HCT116 (cell line): ENCODE measurements around the gene KAT5. TPM values are rescaled to one million over a fixed set of nuclear protein-coding genes. Genes with fewer than 3 reads are reported as not detected.
A peak's percentile ranks its signal among the peaks of the same experiment; 100 is the strongest.

Experiments
- ATAC-seq: fragments of 200-7000 bp; cut with Tn5 transposase; 2 replicates; pipeline ENCODE4 v1.9.1; 2020; ENCODE audit warnings: mild to moderate bottlenecking, moderate library complexity
- BruUV-seq: library from RNA; stranded (reverse); fragments of 400-500 nt; replicated peaks from 2 replicates; lab custom pipeline; 2021; lab: Mats Ljungman, UMichigan
- CTCF ChIA-PET: fragments of 300-600 bp; sonication (Branson Sonifier 250); formaldehyde crosslinking; loops from one replicate; lab custom pipeline; 2021; ENCODE audit warnings: antibody characterized with exemption; lab: Charles Lee
- POLR2A ChIA-PET: fragments of 300-600, 350-600 bp; sonication (Branson Sonifier 250); formaldehyde crosslinking; loops from one replicate; lab custom pipeline; 2021; ENCODE audit warnings: antibody characterized with exemption; lab: Charles Lee
- RAD21 ChIA-PET, 2 experiments: fragments of 300-600 bp; sonication (Branson Sonifier 250); formaldehyde crosslinking; loops; one replicate each; lab custom pipeline; 2023; ENCODE audit warnings: low total read pairs in 2 of 2; ENCODE audit not compliant: uncharacterized antibody in 2 of 2, unreplicated experiment in 2 of 2, low non-redundant PET in 1 of 2; lab: Charles Lee
- DNase-seq: peaks from one replicate; pipeline ENCODE4 v3.0.0-alpha.2; 2010; ENCODE audit warnings: low read depth, low spot score
- H2AFZ ChIP-seq: fragments of 200-600 bp; shearing (Covaris generic), sonication (generic); 2 replicates; pipeline ENCODE4 v1.6.1; 2017; ENCODE audit warnings: low read depth, mixed run types, mixed read lengths, antibody characterized with exemption, low read length; ENCODE audit not compliant: poor library complexity, severe bottlenecking
- H3K27ac ChIP-seq: 2 replicates; pipeline ENCODE4 v1.5.1; 2012; ENCODE audit warnings: low read depth, low read length
- H3K27me3 ChIP-seq: fragments of 200-600 bp; sonication (generic); 2 replicates; pipeline ENCODE4 v1.6.1; 2016; ENCODE audit warnings: mixed run types, low read length, mixed read lengths; ENCODE audit not compliant: insufficient read depth
- H3K36me3 ChIP-seq, 2 experiments: fragments of 200-500 bp in 1 of 2; fragments of 200-600 bp in 1 of 2; sonication (Bioruptor generic) in 1 of 2; sonication (generic) in 1 of 2; 2 replicates each; pipeline versions ENCODE4 v1.5.1 to v1.6.1; 2014 to 2016; ENCODE audit warnings: low read length in 2 of 2, inconsistent platforms in 1 of 2, mixed read lengths in 1 of 2, mixed run types in 1 of 2; ENCODE audit not compliant: insufficient read depth in 2 of 2, control insufficient read depth in 1 of 2
- H3K4me1 ChIP-seq, 2 experiments: fragments of 200-600 bp in 1 of 2; sonication (generic) in 1 of 2; 2 replicates each; pipeline versions ENCODE4 v1.5.1 to v1.6.1; 2012 to 2017; ENCODE audit warnings: low read length in 2 of 2, inconsistent platforms in 1 of 2, mild to moderate bottlenecking in 1 of 2, mixed read lengths in 1 of 2, mixed run types in 1 of 2, moderate library complexity in 1 of 2; ENCODE audit not compliant: insufficient read depth in 2 of 2, control insufficient read depth in 1 of 2
- H3K4me2 ChIP-seq: fragments of 200-600 bp; sonication (generic); 2 replicates; pipeline ENCODE4 v1.6.1; 2017; ENCODE audit warnings: mixed run types, low read length, mixed read lengths
- H3K4me3 ChIP-seq, 2 experiments: fragments of 200-600 bp in 1 of 2; sonication (generic) in 1 of 2; replicated peaks in 1 of 2; 2 replicates each; pipeline ENCODE4 v1.5.1; 2011 to 2016; ENCODE audit warnings: low read length in 2 of 2, control low read depth in 1 of 2, low read depth in 1 of 2, mild to moderate bottlenecking in 1 of 2, mixed read lengths in 1 of 2, mixed run types in 1 of 2
- H3K79me2 ChIP-seq: fragments of 200-600 bp; sonication (generic); 2 replicates; pipeline ENCODE4 v1.6.1; 2017; ENCODE audit warnings: mild to moderate bottlenecking, mixed run types, low read length, moderate library complexity, mixed read lengths; ENCODE audit not compliant: insufficient read depth
- H3K9ac ChIP-seq: fragments of 200-600 bp; sonication (generic); 2 replicates; pipeline ENCODE4 v1.6.1; 2016; ENCODE audit warnings: low read length, mixed read lengths
- H3K9me2 ChIP-seq: fragments of 200-600 bp; sonication (generic), shearing (Covaris generic); 2 replicates; pipeline ENCODE4 v1.6.1; 2017; ENCODE audit warnings: mixed run types, mild to moderate bottlenecking, moderate library complexity; ENCODE audit not compliant: insufficient read depth
- H3K9me3 ChIP-seq, 2 experiments: fragments of 200-500 bp in 1 of 2; fragments of 200-600 bp in 1 of 2; sonication (Bioruptor generic) in 1 of 2; sonication (generic) in 1 of 2; 2 replicates each; pipeline ENCODE4 v1.6.1; 2014 to 2017; ENCODE audit warnings: low read length in 2 of 2, mixed read lengths in 2 of 2, inconsistent platforms in 1 of 2, low read depth in 1 of 2, mild to moderate bottlenecking in 1 of 2, mixed run types in 1 of 2, moderate library complexity in 1 of 2; ENCODE audit not compliant: control insufficient read depth in 1 of 2, insufficient read depth in 1 of 2
- H4K20me1 ChIP-seq: fragments of 200-600 bp; sonication (generic), shearing (Covaris generic); 2 replicates; pipeline ENCODE4 v1.6.1; 2017; ENCODE audit warnings: mixed run types, mild to moderate bottlenecking, moderate library complexity; ENCODE audit not compliant: insufficient read depth
- CBX3 ChIP-seq: IDR thresholded peaks from 2 replicates; pipeline ENCODE4 v1.6.1; 2012; ENCODE audit warnings: low read depth
- CEBPB ChIP-seq: IDR thresholded peaks from 2 replicates; pipeline ENCODE4 v1.6.1; 2012; ENCODE audit warnings: low read depth
- EGR1 ChIP-seq: IDR thresholded peaks from 2 replicates; pipeline ENCODE4 v1.6.1; 2012; ENCODE audit warnings: low read depth
- ELF1 ChIP-seq: IDR thresholded peaks from 2 replicates; pipeline ENCODE4 v1.6.1; 2012; ENCODE audit warnings: low read depth, borderline replicate concordance
- EZH2phosphoT487 ChIP-seq: fragments of 200-600 bp; IDR thresholded peaks from 2 replicates; pipeline ENCODE4 v1.6.1; 2018; ENCODE audit warnings: antibody characterized with exemption, borderline replicate concordance
- FOSL1 ChIP-seq: IDR thresholded peaks from 2 replicates; pipeline ENCODE4 v1.6.1; 2012; ENCODE audit warnings: low read depth
- JUND ChIP-seq: IDR thresholded peaks from 2 replicates; pipeline ENCODE4 v1.6.1; 2012
- POLR2A ChIP-seq: IDR thresholded peaks from 2 replicates; pipeline ENCODE4 v1.7.0; 2011; ENCODE audit warnings: borderline replicate concordance; ENCODE audit not compliant: insufficient read depth, insufficient read length; ENCODE audit errors: extremely low read depth
- RAD21 ChIP-seq: IDR thresholded peaks from 2 replicates; pipeline ENCODE4 v1.6.1; 2012; ENCODE audit warnings: low read depth, mild to moderate bottlenecking
- SIN3A ChIP-seq: IDR thresholded peaks from 2 replicates; pipeline ENCODE4 v1.6.1; 2012; ENCODE audit warnings: low read depth
- SP1 ChIP-seq: IDR thresholded peaks from 2 replicates; pipeline ENCODE4 v1.6.1; 2012; ENCODE audit warnings: low read depth
- SRF ChIP-seq: IDR thresholded peaks from 2 replicates; pipeline ENCODE4 v1.6.1; 2012; ENCODE audit warnings: low read depth
- ZFX ChIP-seq: fragments of 450-650 bp; IDR thresholded peaks from 2 replicates; pipeline ENCODE4 v1.6.1; 2017
- ZNF274 ChIP-seq: fragments of 200-500 bp; sonication (Bioruptor generic); IDR thresholded peaks from 2 replicates; pipeline ENCODE4 v1.6.1; 2014; ENCODE audit warnings: mild to moderate bottlenecking, low read depth, low read length, inconsistent platforms
- intact Hi-C: fragments of 100-400 bp; cut with micrococcal nuclease; formaldehyde crosslinking; loops from 2 replicates; pipeline ENCODE4 v1.10.0; 2022
- total RNA-seq: library from RNA; stranded (reverse); gene quantifications from one replicate; pipeline ENCODE4 v1.2.1, GENCODE V29; 2021; ENCODE audit not compliant: unreplicated experiment
- TF ChIP-seq, protein P1 (sequence below), 3 experiments: fragments of 200-600 bp in 1 of 3; sonication (generic) in 1 of 3; IDR thresholded peaks in 2 of 3; conservative IDR thresholded peaks in 1 of 3; 2 replicates each; pipeline ENCODE4 v1.5.1; 2012 to 2017; ENCODE audit warnings: low read depth in 2 of 3, low read length in 2 of 3, antibody characterized with exemption in 1 of 3, borderline replicate concordance in 1 of 3, control low read depth in 1 of 3, mild to moderate bottlenecking in 1 of 3, mixed read lengths in 1 of 3, mixed run types in 1 of 3, moderate library complexity in 1 of 3; ENCODE audit not compliant: insufficient read depth in 1 of 3
- TF ChIP-seq, protein P2 (sequence below): IDR thresholded peaks from 2 replicates; pipeline ENCODE4 v1.6.1; 2012
- TF ChIP-seq, protein P3 (sequence below): IDR thresholded peaks from 2 replicates; pipeline ENCODE4 v1.6.1; 2011; ENCODE audit warnings: mild to moderate bottlenecking, low read length, moderate library complexity; ENCODE audit not compliant: insufficient replicate concordance; ENCODE audit errors: extremely low read depth
- TF ChIP-seq, protein P4 (sequence below): IDR thresholded peaks from 2 replicates; pipeline ENCODE4 v1.6.1; 2012

Gene KAT5
- total RNA-seq, 1 experiment from 2014 or later, result 78.7 TPM

DNA sequence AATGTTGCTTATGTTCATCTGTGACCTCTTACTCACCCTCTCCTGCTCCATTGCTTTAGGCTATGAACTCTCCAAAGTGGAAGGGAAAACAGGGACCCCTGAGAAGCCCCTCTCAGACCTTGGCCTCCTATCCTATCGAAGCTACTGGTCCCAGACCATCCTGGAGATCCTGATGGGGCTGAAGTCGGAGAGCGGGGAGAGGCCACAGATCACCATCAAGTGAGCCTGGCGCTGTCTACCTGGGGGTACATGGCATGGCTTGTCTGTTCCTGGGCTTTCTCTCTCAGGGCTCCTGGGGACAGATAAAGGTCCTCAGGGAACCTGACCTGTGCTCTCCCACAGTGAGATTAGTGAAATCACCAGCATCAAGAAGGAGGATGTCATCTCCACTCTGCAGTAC lies 6.5 kb downstream of the KAT5 start:
- no peak overlapping the region for H3K9ac ChIP-seq
- H3K4me3 ChIP-seq, result no peak overlapping the region; a peak in 1 of 4 replicates
- ChIA-PET RAD21 (no interaction called here), POLR2A (no interaction called here)
- H3K79me2 ChIP-seq, result peaks cover 52% of the 10 kb centered on the region
- no peak for DNase-seq
- no TSS peak for BruUV-seq
- no peak for TF ChIP-seq RAD21
- TF ChIP-seq, protein P1, sequence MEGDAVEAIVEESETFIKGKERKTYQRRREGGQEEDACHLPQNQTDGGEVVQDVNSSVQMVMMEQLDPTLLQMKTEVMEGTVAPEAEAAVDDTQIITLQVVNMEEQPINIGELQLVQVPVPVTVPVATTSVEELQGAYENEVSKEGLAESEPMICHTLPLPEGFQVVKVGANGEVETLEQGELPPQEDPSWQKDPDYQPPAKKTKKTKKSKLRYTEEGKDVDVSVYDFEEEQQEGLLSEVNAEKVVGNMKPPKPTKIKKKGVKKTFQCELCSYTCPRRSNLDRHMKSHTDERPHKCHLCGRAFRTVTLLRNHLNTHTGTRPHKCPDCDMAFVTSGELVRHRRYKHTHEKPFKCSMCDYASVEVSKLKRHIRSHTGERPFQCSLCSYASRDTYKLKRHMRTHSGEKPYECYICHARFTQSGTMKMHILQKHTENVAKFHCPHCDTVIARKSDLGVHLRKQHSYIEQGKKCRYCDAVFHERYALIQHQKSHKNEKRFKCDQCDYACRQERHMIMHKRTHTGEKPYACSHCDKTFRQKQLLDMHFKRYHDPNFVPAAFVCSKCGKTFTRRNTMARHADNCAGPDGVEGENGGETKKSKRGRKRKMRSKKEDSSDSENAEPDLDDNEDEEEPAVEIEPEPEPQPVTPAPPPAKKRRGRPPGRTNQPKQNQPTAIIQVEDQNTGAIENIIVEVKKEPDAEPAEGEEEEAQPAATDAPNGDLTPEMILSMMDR (IDR thresholded peaks at IDR 0.05 in 2 of 3, conservative IDR thresholded peaks at IDR 0.05 in 1 of 3; ENCODE audit: borderline replicate concordance in 1 of 3, insufficient read depth in 1 of 3, low read depth in 2 of 3, low read length in 2 of 3), result no peak
- TF ChIP-seq CEBPB, result no peak
- no peak for TF ChIP-seq EZH2phosphoT487
- TF ChIP-seq SRF, result no peak
- TF ChIP-seq, all 23 proteins: peak for 0
- Histone ChIP-seq H3K4me1 (peaks cover 5 to 10% of the 10 kb centered on the region in 2 experiments; a peak in 3 of 4 replicates), H3K36me3 (peaks cover 16 to 46% of the 10 kb centered on the region in 2 experiments), H3K9me3 (no peaks in the 10 kb centered on the region), H3K4me2 (no peak overlapping the region), H2AFZ (no peak overlapping the region), H3K27me3 (no peaks in the 10 kb centered on the region), H3K9me2 (no peaks in the 10 kb centered on the region), H3K27ac (no peak overlapping the region), H4K20me1 (no peaks in the 10 kb centered on the region)
- intact Hi-C loops, result no loop called here
- CTCF ChIA-PET, result interaction anchor here (1.2 kb wide), 1 partner anchor 141 kb away, joined by 4 read pairs; the partner anchor contains the start of gene MUS81
- ATAC-seq, result no peak

DNA sequence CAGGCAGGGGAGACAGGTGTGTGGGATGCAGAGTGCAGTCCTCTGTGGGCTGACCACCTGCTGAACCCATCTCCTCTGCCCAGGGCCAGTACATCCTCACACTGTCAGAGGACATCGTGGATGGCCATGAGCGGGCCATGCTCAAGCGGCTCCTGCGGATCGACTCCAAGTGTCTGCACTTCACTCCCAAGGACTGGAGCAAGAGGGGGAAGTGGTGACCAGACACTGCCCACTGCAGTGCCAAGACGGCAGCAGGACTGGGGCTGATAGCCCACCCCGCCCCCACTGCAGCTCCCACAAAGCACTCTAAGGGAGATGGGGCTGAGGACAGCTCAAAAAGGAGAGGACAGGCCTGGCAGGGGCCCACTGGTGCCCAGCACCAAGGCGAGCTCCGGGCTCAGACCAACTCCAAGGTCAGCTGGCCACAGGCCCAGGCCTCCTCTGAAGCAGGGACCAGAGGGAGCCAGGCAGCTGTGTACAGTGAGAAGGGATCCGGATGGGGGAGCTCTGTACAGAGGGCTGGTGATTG lies 7.0 kb downstream of the KAT5 start:
- POLR2A ChIA-PET, result interaction anchor here (1.0 to 1.2 kb wide), 2 partner anchors 141 to 170 kb away, joined by 4 to 5 read pairs; partner anchors contain the start of gene FIBP
- intact Hi-C loops, result no loop called here
- TF ChIP-seq SIN3A, result no peak
- no peak for TF ChIP-seq FOSL1
- TF ChIP-seq CBX3, result no peak
- TF ChIP-seq ZNF274, result no peak
- no peak for TF ChIP-seq SP1
- TF ChIP-seq, protein P2, sequence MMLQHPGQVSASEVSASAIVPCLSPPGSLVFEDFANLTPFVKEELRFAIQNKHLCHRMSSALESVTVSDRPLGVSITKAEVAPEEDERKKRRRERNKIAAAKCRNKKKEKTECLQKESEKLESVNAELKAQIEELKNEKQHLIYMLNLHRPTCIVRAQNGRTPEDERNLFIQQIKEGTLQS, result no peak
- no peak for TF ChIP-seq EGR1
- no peak for TF ChIP-seq POLR2A
- TF ChIP-seq ELF1, result no peak
- no peak for TF ChIP-seq ZFX
- TF ChIP-seq EZH2phosphoT487, result no peak
- TF ChIP-seq, protein P3, sequence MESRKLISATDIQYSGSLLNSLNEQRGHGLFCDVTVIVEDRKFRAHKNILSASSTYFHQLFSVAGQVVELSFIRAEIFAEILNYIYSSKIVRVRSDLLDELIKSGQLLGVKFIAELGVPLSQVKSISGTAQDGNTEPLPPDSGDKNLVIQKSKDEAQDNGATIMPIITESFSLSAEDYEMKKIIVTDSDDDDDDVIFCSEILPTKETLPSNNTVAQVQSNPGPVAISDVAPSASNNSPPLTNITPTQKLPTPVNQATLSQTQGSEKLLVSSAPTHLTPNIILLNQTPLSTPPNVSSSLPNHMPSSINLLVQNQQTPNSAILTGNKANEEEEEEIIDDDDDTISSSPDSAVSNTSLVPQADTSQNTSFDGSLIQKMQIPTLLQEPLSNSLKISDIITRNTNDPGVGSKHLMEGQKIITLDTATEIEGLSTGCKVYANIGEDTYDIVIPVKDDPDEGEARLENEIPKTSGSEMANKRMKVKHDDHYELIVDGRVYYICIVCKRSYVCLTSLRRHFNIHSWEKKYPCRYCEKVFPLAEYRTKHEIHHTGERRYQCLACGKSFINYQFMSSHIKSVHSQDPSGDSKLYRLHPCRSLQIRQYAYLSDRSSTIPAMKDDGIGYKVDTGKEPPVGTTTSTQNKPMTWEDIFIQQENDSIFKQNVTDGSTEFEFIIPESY, result no peak
- no peak for TF ChIP-seq JUND
- TF ChIP-seq, protein P4, sequence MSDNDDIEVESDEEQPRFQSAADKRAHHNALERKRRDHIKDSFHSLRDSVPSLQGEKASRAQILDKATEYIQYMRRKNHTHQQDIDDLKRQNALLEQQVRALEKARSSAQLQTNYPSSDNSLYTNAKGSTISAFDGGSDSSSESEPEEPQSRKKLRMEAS, result no peak

More for the DNA sequence above, 7.0 kb downstream of the KAT5 start:
- ChIA-PET CTCF (interaction anchor here (0.7 to 1.2 kb wide), 4 partner anchors 61 to 270 kb away, joined by 3 to 4 read pairs (median 3); partner anchors contain the start of genes FIBP and MUS81), RAD21 (no interaction called here)
- Histone ChIP-seq H3K9ac (peak overlapping the region; percentile 91), H2AFZ (no peak overlapping the region), H3K4me3 (peak overlapping the region; percentile 83 to 93), H3K27ac (peak overlapping the region; percentile 82; the same call in 1 of the 2 replicates), H3K9me2 (no peaks in the 10 kb centered on the region), H3K4me2 (peak overlapping the region; percentile 86), H4K20me1 (no peaks in the 10 kb centered on the region), H3K36me3 (peaks cover 16 to 43% of the 10 kb centered on the region in 2 experiments; a peak in 3 of 4 replicates), H3K27me3 (no peaks in the 10 kb centered on the region), H3K79me2 (peaks cover 47% of the 10 kb centered on the region), H3K4me1 (peaks cover 5 to 10% of the 10 kb centered on the region in 2 experiments; a peak in 3 of 4 replicates), H3K9me3 (no peaks in the 10 kb centered on the region)
- no peak for DNase-seq
- ATAC-seq, result no peak
- BruUV-seq, result no TSS peak
